Lower lobe of right lung (tissue), 2 donors: Measurements from ENCODE around the gene JMJD1C. TPM values are rescaled to one million over a fixed set of nuclear protein-coding genes. Genes with fewer than 3 reads are reported as not detected.
"Not testable (repeated sequence)": the region's sequence is repeated elsewhere in the genome, so short reads cannot be mapped to it uniquely, and the experiment has no call there.

Experiments used
- ATAC-seq, 2 donors: fragments of 200-7000 bp; cut with Tn5 transposase; one replicate each; pipeline ENCODE4 v1.9.1; 2020 to 2022; ENCODE audit warnings: mild to moderate bottlenecking in 2 of 2, moderate library complexity in 2 of 2
- DNase-seq: peaks from one replicate; pipeline ENCODE4 v3.0.0-alpha.2; 2020
- H3K27ac ChIP-seq: fragments of 200-600 bp; one replicate; pipeline ENCODE4 v1.8.0; 2022
- H3K27me3 ChIP-seq: fragments of 200-600 bp; one replicate; pipeline ENCODE4 v1.8.0; 2022; ENCODE audit warnings: low read depth
- H3K36me3 ChIP-seq: fragments of 200-600 bp; one replicate; pipeline ENCODE4 v1.8.0; 2022; ENCODE audit warnings: mild to moderate bottlenecking
- H3K4me1 ChIP-seq: fragments of 200-600 bp; one replicate; pipeline ENCODE4 v1.8.0; 2022
- H3K4me3 ChIP-seq: fragments of 200-600 bp; one replicate; pipeline ENCODE4 v1.8.0; 2022; ENCODE audit warnings: mild to moderate bottlenecking
- H3K9me3 ChIP-seq: fragments of 200-600 bp; one replicate; pipeline ENCODE4 v1.8.0; 2022
- CTCF ChIP-seq: fragments of 200-600 bp; IDR thresholded peaks from one replicate; pipeline ENCODE4 v1.8.0; 2022; ENCODE audit warnings: antibody characterized with exemption, mild to moderate bottlenecking
- intact Hi-C: fragments of 100-400 bp; cut with DNase I; formaldehyde crosslinking; loops from one replicate; pipeline ENCODE4 v1.11.0; 2022
- total RNA-seq: library from RNA; stranded (reverse); fragmentation: NEBNext Ultra II Directional; extraction: Animal tissue kit (Norgen Biotek cat#: 25700); gene quantifications from one replicate; pipeline ENCODE4 v1.2.1, GENCODE V29; 2021
- donor health status: DM: no; HTN: yes; CAD: no; lungs with severe emphysema.

The JMJD1C gene
- total RNA-seq, 1 donor from 2014 or later = 100.0 TPM

DNA sequence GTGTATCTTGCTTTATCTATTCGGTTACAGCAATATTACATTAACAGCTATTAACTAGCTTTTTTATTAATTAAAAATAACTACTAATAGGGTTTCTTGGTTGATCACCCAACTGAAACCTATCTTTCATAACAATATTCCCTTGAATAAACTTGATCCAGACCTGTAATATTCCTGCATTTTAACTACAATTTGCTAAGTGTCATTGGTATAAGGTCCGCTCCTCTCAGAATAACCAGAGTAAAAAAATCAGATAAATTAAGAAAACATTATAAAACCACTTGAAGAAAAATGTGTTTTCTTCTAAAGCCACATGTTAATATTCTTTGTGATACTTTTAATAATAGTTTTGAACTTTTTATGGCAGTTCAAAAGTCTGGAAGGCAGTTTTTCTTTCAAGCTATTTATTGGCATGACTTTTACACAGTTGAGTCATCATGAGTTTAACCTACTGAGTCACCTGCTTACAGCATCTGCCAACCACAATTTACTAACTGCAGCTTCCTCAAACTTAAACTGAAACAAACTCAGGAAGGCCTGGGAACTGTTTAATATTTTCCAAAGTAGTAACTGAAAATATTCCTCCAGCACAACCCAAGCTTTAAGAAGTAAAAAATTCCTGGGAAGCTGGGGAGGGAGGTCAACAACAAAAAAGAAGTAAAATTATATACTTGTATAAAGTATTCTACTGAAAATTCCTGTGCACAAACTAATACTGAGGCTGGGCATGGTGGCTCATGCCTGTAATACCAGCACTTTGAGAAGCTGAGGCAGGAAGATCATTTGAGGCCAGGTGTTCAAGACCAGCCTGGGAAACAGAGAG is 229.5 kb downstream of the JMJD1C start:
- intact Hi-C loops = no loop called here
- H3K4me1 ChIP-seq = peaks cover 34% of the 10 kb centered on the region
- no peaks in the 10 kb centered on the region for H3K27me3 ChIP-seq
- ATAC-seq (peak; percentile 85 to 92), DNase-seq (no peak)
- no peak overlapping the region for H3K4me3 ChIP-seq
- peak overlapping the region; percentile 21 for H3K27ac ChIP-seq
- H3K9me3 ChIP-seq = no peaks in the 10 kb centered on the region
- no peak for TF ChIP-seq CTCF
- H3K36me3 ChIP-seq = no peaks in the 10 kb centered on the region

DNA sequence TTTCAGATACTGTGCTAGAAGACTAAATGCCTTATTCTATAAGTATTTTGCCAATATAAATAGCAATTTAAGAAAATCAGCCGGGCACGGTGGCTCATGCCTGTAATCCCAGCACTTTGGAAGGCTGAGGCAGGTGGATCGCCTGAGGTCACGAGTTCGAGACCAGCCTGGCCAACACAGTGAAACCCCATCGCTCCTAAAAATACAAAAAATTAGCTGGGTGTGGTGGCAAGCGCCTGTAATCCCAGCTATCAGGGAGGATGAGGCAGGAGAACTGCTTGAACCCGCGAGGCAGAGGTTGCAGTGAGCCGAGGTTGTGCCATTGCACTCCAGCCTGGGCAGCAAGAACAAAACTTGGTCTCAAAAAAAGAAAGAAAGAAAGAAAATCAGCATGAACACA is 230.6 kb downstream of the JMJD1C start:
- not testable (repeated sequence) for H3K27ac ChIP-seq, H3K4me3 ChIP-seq, H3K9me3 ChIP-seq

DNA sequence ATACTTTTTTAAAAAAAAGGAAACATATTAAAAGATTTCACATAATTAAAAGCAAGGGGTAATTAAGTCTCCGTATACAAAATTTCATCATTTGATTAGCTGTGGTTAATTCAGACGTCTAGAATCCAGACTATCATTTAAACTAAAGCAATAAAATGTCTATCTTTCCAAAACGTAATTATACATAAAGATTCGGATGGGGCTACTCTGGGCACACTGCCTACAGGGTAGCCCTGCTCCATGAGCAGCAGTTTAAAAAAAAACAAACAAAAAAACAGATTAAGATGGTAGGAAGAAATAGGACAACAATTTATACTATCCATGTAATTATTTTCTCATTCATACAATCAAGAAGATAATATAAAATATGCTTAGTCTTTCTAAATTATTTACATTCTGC is 236.6 kb downstream of the JMJD1C start:
- no peak for ATAC-seq
- intact Hi-C loops = no loop called here
- H3K9me3 ChIP-seq = no peaks in the 10 kb centered on the region
- H3K4me3 ChIP-seq = no peak overlapping the region
- no peaks in the 10 kb centered on the region for H3K27me3 ChIP-seq
- H3K4me1 ChIP-seq = peaks cover 7% of the 10 kb centered on the region
- no peaks in the 10 kb centered on the region for H3K36me3 ChIP-seq
- no peak for DNase-seq
- no peak for TF ChIP-seq CTCF
- no peak overlapping the region for H3K27ac ChIP-seq

More for the DNA sequence above, 230.6 kb downstream of the JMJD1C start:
- H3K27me3 ChIP-seq, DNase-seq, ATAC-seq, H3K36me3 ChIP-seq, intact Hi-C loops: not testable (repeated sequence)
- peaks cover 24% of the 10 kb centered on the region for H3K4me1 ChIP-seq

DNA sequence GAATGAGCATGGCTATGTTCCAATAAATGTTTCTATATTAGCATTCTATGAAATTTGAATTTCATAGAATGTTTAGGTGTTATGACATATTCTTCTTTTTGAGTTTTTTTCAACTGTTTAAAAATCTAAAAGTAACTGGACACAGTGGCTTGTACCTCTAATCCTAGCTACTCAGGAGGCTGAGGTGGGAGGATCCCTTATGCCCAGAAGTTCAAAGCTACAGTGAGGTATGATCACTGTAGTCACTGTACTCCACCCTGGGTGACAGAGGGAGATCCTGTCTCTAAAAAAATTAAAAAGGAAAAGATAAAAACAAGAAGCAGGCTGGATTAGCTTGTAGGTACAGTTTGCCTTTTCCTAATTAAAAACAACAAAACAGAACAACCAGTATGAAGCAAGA is 237.5 kb downstream of the JMJD1C start:
- no peak for TF ChIP-seq CTCF
- Histone ChIP-seq H3K4me1 (peaks cover 7% of the 10 kb centered on the region), H3K4me3 (no peak overlapping the region), H3K36me3 (no peaks in the 10 kb centered on the region), H3K27me3 (no peaks in the 10 kb centered on the region), H3K9me3 (no peaks in the 10 kb centered on the region), H3K27ac (no peak overlapping the region)
- intact Hi-C loops = no loop called here
- DNase-seq = no peak
- ATAC-seq = no peak

GRCh38 chr10:63227207-63227895 is 238.4 kb downstream of the JMJD1C start:
- DNase-seq (no peak), ATAC-seq (no peak)
- H3K4me1 ChIP-seq = peaks cover 7% of the 10 kb centered on the region
- H3K27me3 ChIP-seq = no peaks in the 10 kb centered on the region
- no peak overlapping the region for H3K27ac ChIP-seq
- no peak for TF ChIP-seq CTCF
- H3K4me3 ChIP-seq = no peak overlapping the region
- intact Hi-C loops = no loop called here
- H3K9me3 ChIP-seq = no peaks in the 10 kb centered on the region
- H3K36me3 ChIP-seq = no peaks in the 10 kb centered on the region

DNA sequence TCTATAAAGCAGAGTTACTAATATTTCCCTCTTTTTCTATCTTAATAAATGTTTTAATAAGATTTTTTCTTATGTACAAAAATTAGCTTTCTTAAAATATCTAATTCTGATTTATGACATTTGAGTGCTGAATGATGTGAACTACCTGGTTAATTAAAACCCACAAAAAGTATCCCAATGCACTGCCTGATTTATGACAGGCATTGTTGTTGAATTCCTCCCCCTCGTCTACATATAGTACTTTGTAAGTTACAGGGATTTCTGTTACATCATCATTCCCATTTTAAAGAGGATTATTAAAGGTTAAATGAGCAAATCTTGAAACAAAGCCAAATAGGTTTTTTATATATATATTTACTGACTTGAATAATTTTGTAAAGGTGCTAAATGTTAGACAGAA is 241.5 kb downstream of the JMJD1C start:
- intact Hi-C loops = no loop called here
- H3K4me1 ChIP-seq = peaks cover 10% of the 10 kb centered on the region
- DNase-seq = no peak
- no peak for ATAC-seq
- H3K4me3 ChIP-seq = no peak overlapping the region
- H3K27me3 ChIP-seq = no peaks in the 10 kb centered on the region
- no peaks in the 10 kb centered on the region for H3K9me3 ChIP-seq
- H3K36me3 ChIP-seq = no peaks in the 10 kb centered on the region
- no peak overlapping the region for H3K27ac ChIP-seq
- TF ChIP-seq CTCF = no peak
